ENCODE measurements around the gene RBM19.
"Not testable (repeated sequence)": the region's sequence is repeated elsewhere in the genome, so short reads cannot be mapped to it uniquely, and the experiment has no call there.

RBM19 gene

GRCh38 chr12:113833422-113833821 is 132.7 kb downstream of the RBM19 start:
- DNase-seq (ENCODE audit: low read depth) = no peak

- DNase-seq (ENCODE audit: low read depth) = no peak
Measured at GRCh38 chr12:113831476-113831875, 134.6 kb downstream of the RBM19 start.

- no peak for DNase-seq (ENCODE audit: low read depth)
Measured at GRCh38 chr12:113831016-113831415, 135.1 kb downstream of the RBM19 start.

- DNase-seq (ENCODE audit: low read depth) = no peak
Measured at GRCh38 chr12:113829212-113829611, 136.9 kb downstream of the RBM19 start.

GRCh38 chr12:113827539-113828114 is 138.5 kb downstream of the RBM19 start:
- no peak for DNase-seq (ENCODE audit: low read depth)

GRCh38 chr12:113826805-113827538 is 139.2 kb downstream of the RBM19 start:
- no peak for DNase-seq (ENCODE audit: low read depth)

- no peak for DNase-seq (ENCODE audit: low read depth)
Measured at GRCh38 chr12:113825705-113826104, 140.4 kb downstream of the RBM19 start.

GRCh38 chr12:113823816-113824215 is 142.3 kb downstream of the RBM19 start:
- DNase-seq (ENCODE audit: low read depth) = no peak

- DNase-seq (ENCODE audit: low read depth) = no peak
Measured at GRCh38 chr12:113823016-113823415, 143.1 kb downstream of the RBM19 start.

GRCh38 chr12:113820842-113821241 is 145.3 kb downstream of the RBM19 start:
- DNase-seq (ENCODE audit: low read depth) = no peak

GRCh38 chr12:113820309-113820708 is 145.8 kb downstream of the RBM19 start:
- DNase-seq (ENCODE audit: low read depth) = no peak

- no peak for DNase-seq (ENCODE audit: low read depth)
Measured at GRCh38 chr12:113819495-113819894, 146.6 kb downstream of the RBM19 start.

GRCh38 chr12:113818833-113819232 is 147.3 kb downstream of the RBM19 start:
- no peak for DNase-seq (ENCODE audit: low read depth)

- no peak for DNase-seq (ENCODE audit: low read depth)
Measured at GRCh38 chr12:113818283-113818682, 147.8 kb downstream of the RBM19 start.

- no peak for DNase-seq (ENCODE audit: low read depth)
Measured at GRCh38 chr12:113816866-113817265, 149.3 kb downstream of the RBM19 start.

- no peak for DNase-seq (ENCODE audit: low read depth)
Measured at GRCh38 chr12:113815031-113815430, 151.1 kb downstream of the RBM19 start.

- no peak for DNase-seq (ENCODE audit: low read depth)
Measured at GRCh38 chr12:113813229-113813541, 152.9 kb downstream of the RBM19 start.

GRCh38 chr12:113812411-113813228 is 153.5 kb downstream of the RBM19 start:
- no peak for DNase-seq (ENCODE audit: low read depth)

- DNase-seq (ENCODE audit: low read depth) = not testable (repeated sequence)
Measured at GRCh38 chr12:113809462-113810220, 156.5 kb downstream of the RBM19 start.

GRCh38 chr12:113808095-113808951 is 157.8 kb downstream of the RBM19 start:
- DNase-seq (ENCODE audit: low read depth) = no peak

GRCh38 chr12:113805673-113806072 is 160.5 kb downstream of the RBM19 start:
- no peak for DNase-seq (ENCODE audit: low read depth)
